Left ventricle myocardium inferior (tissue), 1 donor: Measurements from ENCODE around the gene PRR15. TPM values are rescaled to one million over a fixed set of nuclear protein-coding genes. Genes with fewer than 3 reads are reported as not detected.
A peak's percentile ranks its signal among the peaks of the same experiment; 100 is the strongest.

Experiments
- DNase-seq: peaks from one replicate; pipeline ENCODE4 v3.0.0-alpha.2; 2020
- H3K27ac ChIP-seq: fragments of 200-600 bp; replicated peaks from 2 replicates; pipeline ENCODE4 v1.8.0; 2021
- H3K27me3 ChIP-seq: fragments of 200-600 bp; 2 replicates; pipeline ENCODE4 v1.8.0; 2021; ENCODE audit warnings: low read depth
- H3K36me3 ChIP-seq: fragments of 200-600 bp; 2 replicates; pipeline ENCODE4 v1.8.0; 2021
- H3K4me1 ChIP-seq: fragments of 200-600 bp; 2 replicates; pipeline ENCODE4 v1.8.0; 2021
- H3K4me3 ChIP-seq: fragments of 200-600 bp; 2 replicates; pipeline ENCODE4 v1.8.0; 2021; ENCODE audit warnings: mild to moderate bottlenecking, moderate library complexity
- H3K9me3 ChIP-seq: fragments of 200-600 bp; replicated peaks from 2 replicates; pipeline ENCODE4 v1.8.0; 2021
- intact Hi-C: fragments of 100-400 bp; cut with micrococcal nuclease; formaldehyde crosslinking; loops from one replicate; pipeline ENCODE4 v1.11.0; 2022
- total RNA-seq: library from RNA; stranded (reverse); fragmentation: NEBNext Ultra II Directional; extraction: Animal tissue kit (Norgen Biotek cat#: 25700); gene quantifications from one replicate; pipeline ENCODE4 v1.2.1, GENCODE V29; 2021
- TF ChIP-seq, protein P1 (sequence below): fragments of 200-600 bp; IDR thresholded peaks from 2 replicates; pipeline ENCODE4 v1.8.0; 2021; ENCODE audit warnings: antibody characterized with exemption, mild to moderate bottlenecking, borderline replicate concordance
- donor health status: DM: no; HTN: yes; CAD: no; lungs with severe emphysema.

The PRR15 gene
- total RNA-seq, 1 donor from 2014 or later, result not detected

GRCh38 chr7:29609162-29610037 lies 45.8 kb downstream of the PRR15 start:
- H3K9me3 ChIP-seq, result no peaks in the 10 kb centered on the region
- peaks cover 8% of the 10 kb centered on the region for H3K4me1 ChIP-seq
- TF ChIP-seq, protein P1, sequence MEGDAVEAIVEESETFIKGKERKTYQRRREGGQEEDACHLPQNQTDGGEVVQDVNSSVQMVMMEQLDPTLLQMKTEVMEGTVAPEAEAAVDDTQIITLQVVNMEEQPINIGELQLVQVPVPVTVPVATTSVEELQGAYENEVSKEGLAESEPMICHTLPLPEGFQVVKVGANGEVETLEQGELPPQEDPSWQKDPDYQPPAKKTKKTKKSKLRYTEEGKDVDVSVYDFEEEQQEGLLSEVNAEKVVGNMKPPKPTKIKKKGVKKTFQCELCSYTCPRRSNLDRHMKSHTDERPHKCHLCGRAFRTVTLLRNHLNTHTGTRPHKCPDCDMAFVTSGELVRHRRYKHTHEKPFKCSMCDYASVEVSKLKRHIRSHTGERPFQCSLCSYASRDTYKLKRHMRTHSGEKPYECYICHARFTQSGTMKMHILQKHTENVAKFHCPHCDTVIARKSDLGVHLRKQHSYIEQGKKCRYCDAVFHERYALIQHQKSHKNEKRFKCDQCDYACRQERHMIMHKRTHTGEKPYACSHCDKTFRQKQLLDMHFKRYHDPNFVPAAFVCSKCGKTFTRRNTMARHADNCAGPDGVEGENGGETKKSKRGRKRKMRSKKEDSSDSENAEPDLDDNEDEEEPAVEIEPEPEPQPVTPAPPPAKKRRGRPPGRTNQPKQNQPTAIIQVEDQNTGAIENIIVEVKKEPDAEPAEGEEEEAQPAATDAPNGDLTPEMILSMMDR, result peak; percentile 74
- no peak for DNase-seq
- intact Hi-C loops, result no loop called here
- H3K27ac ChIP-seq, result no peak overlapping the region
- no peaks in the 10 kb centered on the region for H3K27me3 ChIP-seq
- H3K4me3 ChIP-seq, result no peak overlapping the region
- H3K36me3 ChIP-seq, result no peaks in the 10 kb centered on the region

DNA sequence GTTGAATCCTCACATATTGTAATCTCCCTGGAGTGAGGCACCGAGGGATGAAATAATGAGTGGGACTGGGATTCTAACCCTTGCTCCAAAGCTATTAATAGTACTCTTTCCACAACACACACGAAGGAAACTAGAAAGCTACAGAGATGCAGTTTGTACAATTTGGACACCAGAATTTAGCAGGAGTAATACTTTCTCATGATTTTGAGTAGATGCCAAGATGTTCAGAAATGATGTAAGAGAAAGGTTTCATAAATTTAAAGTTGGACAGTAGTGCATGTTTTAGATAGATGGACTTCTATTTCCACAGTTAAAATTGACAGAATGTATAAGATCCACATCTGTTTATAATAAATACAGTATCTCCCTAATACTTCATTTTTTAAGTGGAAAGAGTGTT lies 46.5 kb downstream of the PRR15 start:
- intact Hi-C loops, result no loop called here
- H3K27ac ChIP-seq, result no peak overlapping the region
- H3K4me1 ChIP-seq, result peaks cover 8% of the 10 kb centered on the region
- no peaks in the 10 kb centered on the region for H3K27me3 ChIP-seq
- TF ChIP-seq, protein P1, result no peak
- no peaks in the 10 kb centered on the region for H3K9me3 ChIP-seq
- H3K4me3 ChIP-seq, result no peak overlapping the region
- no peaks in the 10 kb centered on the region for H3K36me3 ChIP-seq
- no peak for DNase-seq

- DNase-seq, result no peak
- Histone ChIP-seq H3K9me3 (no peaks in the 10 kb centered on the region), H3K4me1 (peaks cover 4% of the 10 kb centered on the region), H3K36me3 (no peaks in the 10 kb centered on the region), H3K4me3 (no peak overlapping the region), H3K27ac (no peak overlapping the region), H3K27me3 (peaks cover 8% of the 10 kb centered on the region)
- intact Hi-C loops, result no loop called here
- TF ChIP-seq, protein P1, result no peak
Observed at GRCh38 chr7:29611941-29612544, 48.4 kb downstream of the PRR15 start.

GRCh38 chr7:29612596-29612995 lies 49.0 kb downstream of the PRR15 start:
- intact Hi-C loops, result no loop called here
- Histone ChIP-seq H3K36me3 (no peaks in the 10 kb centered on the region), H3K4me1 (peaks cover 4% of the 10 kb centered on the region), H3K9me3 (no peaks in the 10 kb centered on the region), H3K27ac (no peak overlapping the region), H3K4me3 (no peak overlapping the region), H3K27me3 (peaks cover 8% of the 10 kb centered on the region)
- TF ChIP-seq, protein P1, result no peak
- no peak for DNase-seq

GRCh38 chr7:29613100-29613499 lies 49.5 kb downstream of the PRR15 start:
- Histone ChIP-seq H3K27ac (no peak overlapping the region), H3K27me3 (peaks cover 8% of the 10 kb centered on the region), H3K4me1 (peaks cover 4% of the 10 kb centered on the region), H3K4me3 (no peak overlapping the region), H3K36me3 (no peaks in the 10 kb centered on the region), H3K9me3 (no peaks in the 10 kb centered on the region)
- intact Hi-C loops, result no loop called here
- TF ChIP-seq, protein P1, result no peak
- DNase-seq, result no peak
